ENCODE measurements around the gene CC2D1A. TPM values are rescaled to one million over a fixed set of nuclear protein-coding genes. Genes with fewer than 3 reads are reported as not detected.
A peak's percentile ranks its signal among the peaks of the same experiment; 100 is the strongest.

CC2D1A gene
- total and polyA plus RNA-seq, 8 donors = 24.8 to 381 (median 38.5) TPM

DNA sequence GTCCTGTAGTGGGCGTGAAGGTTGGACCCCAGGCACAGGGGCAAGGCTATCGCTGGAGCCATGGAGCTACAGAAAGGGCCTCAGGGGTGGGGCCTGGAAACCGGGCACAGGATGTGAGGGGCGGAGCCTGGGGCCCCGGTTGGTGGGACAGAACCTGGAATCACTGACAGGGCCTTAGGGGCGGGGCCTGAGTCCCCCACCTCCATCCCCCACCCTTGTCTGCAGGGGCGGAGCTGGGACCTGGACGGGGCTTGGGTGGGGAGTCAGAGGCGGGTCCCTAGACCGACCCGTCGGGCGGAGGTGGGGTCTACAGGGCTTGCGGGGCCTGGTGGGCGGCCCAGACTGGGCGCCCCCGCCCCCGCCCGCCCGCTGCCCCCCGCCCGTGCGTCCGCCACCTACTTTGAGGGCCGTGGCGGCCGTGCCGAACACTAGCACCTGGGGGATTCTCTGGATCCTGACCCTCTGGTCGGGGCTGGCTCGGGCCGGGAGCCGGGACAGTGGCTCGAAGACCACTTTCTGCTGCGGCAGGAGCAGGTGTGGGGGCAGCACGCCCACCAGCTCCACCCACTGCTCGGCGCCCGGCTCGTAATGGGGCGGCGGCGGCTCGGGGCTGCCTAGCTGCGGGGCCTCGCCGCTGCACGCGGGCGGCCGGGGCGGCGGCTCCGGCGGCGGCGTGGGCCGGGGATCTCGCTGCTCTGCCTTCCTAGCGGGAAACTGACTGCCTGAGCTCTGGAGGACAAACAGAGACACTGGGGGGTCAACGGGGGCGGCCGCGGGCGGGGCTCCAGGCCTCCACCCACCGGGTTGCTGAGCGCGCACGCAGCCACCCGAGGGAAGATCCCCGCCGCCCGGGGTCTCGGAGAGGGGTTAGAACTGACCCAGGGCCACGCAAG is 72.6 kb downstream of the CC2D1A start:
- 4 to 6% (median 5%) methylated on average over 36 to 74 of the region's 74 CpGs for WGBS, 5 donors
- peak; percentile 70 to 96 for DNase-seq
- no peak for TF ChIP-seq POLR2A (IDR thresholded peaks at IDR 0.05)
- TF ChIP-seq, protein P1, sequence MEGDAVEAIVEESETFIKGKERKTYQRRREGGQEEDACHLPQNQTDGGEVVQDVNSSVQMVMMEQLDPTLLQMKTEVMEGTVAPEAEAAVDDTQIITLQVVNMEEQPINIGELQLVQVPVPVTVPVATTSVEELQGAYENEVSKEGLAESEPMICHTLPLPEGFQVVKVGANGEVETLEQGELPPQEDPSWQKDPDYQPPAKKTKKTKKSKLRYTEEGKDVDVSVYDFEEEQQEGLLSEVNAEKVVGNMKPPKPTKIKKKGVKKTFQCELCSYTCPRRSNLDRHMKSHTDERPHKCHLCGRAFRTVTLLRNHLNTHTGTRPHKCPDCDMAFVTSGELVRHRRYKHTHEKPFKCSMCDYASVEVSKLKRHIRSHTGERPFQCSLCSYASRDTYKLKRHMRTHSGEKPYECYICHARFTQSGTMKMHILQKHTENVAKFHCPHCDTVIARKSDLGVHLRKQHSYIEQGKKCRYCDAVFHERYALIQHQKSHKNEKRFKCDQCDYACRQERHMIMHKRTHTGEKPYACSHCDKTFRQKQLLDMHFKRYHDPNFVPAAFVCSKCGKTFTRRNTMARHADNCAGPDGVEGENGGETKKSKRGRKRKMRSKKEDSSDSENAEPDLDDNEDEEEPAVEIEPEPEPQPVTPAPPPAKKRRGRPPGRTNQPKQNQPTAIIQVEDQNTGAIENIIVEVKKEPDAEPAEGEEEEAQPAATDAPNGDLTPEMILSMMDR (IDR thresholded peaks at IDR 0.05) = no peak
- TF ChIP-seq EP300 (IDR thresholded peaks at IDR 0.05) = no peak
- no peak for TF ChIP-seq POLR2AphosphoS5 (IDR thresholded peaks at IDR 0.05)
- H3K27ac ChIP-seq = peak overlapping the region; percentile 28 to 82 (median 71)
- no peaks in the 10 kb centered on the region for H3K9me3 ChIP-seq
- no peaks in the 10 kb centered on the region for H3K27me3 ChIP-seq
- peaks cover 4 to 69% (median 64%) of the 10 kb centered on the region in 4 donors for H3K36me3 ChIP-seq
- peaks cover 17 to 26% (median 20%) of the 10 kb centered on the region in 4 donors for H3K4me1 ChIP-seq
- intact Hi-C loops (cut with DNase I; ENCODE audit: low total_unique reads) = no loop called here
- peak overlapping the region; percentile 53 to 57 (median 54) for H3K4me3 ChIP-seq

DNA sequence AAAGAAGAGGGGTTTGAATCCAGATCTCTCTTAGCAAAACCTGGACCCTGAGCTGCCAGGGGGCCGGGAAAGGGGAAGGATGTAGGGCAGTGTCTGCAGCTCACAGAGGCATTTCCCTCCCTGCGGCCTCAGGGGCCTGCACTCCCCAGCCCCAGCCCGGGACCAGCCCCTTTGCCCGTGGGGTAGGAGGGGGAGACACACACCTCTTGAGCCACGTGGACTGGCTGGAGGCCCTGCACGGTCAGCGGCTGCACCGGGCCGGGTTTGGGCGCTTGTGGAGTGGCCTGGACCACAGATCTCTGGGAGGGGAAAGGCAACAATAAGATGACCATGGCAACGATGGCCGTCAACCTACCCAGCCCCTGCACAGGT is 73.2 kb downstream of the CC2D1A start:
- no peak for TF ChIP-seq POLR2A (IDR thresholded peaks at IDR 0.05)
- TF ChIP-seq POLR2AphosphoS5 (IDR thresholded peaks at IDR 0.05) = no peak
- TF ChIP-seq, protein P1 (IDR thresholded peaks at IDR 0.05) = no peak
- TF ChIP-seq EP300 (IDR thresholded peaks at IDR 0.05) = no peak
- intact Hi-C loops (cut with DNase I; ENCODE audit: low total_unique reads) = no loop called here
- Histone ChIP-seq H3K36me3 (peaks cover 4 to 68% (median 58%) of the 10 kb centered on the region in 4 donors), H3K27me3 (no peaks in the 10 kb centered on the region), H3K4me1 (peaks cover 17 to 26% (median 20%) of the 10 kb centered on the region in 4 donors), H3K4me3 (peak overlapping the region; percentile 53 to 57 (median 54)), H3K27ac (peak overlapping the region; percentile 28 to 82 (median 71)), H3K9me3 (no peaks in the 10 kb centered on the region)
- peak in 1 of 2 donors; percentile 71 for DNase-seq
- 7 to 18% (median 14%) methylated on average over 4 to 12 of the region's 12 CpGs for WGBS, 5 donors

DNA sequence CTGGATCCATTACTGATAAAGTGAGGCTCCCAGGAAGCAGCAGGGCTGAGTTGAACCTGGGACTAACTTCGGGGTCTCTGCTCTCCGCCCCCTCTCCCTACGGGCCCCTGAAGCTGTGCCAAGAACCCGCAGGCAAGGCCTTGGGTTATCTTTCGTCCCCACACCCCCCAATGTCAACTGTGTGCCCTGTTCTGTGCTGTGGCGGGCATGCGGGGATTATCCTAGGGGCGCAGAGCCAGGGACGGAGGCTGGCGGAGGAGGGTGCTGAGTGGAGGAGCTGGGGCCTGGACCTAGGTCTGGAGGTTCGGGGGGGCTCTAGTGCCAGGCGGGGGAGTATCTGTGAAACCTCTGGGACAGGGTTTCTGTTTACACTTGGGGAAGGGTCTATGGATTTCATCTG is 73.7 kb downstream of the CC2D1A start:
- DNase-seq = no peak
- peaks cover 17 to 26% (median 20%) of the 10 kb centered on the region in 4 donors for H3K4me1 ChIP-seq
- no peak for TF ChIP-seq POLR2AphosphoS5 (IDR thresholded peaks at IDR 0.05)
- TF ChIP-seq, protein P1 (IDR thresholded peaks at IDR 0.05) = no peak
- no peak for TF ChIP-seq POLR2A (IDR thresholded peaks at IDR 0.05)
- TF ChIP-seq EP300 (IDR thresholded peaks at IDR 0.05) = no peak
- H3K4me3 ChIP-seq = peak overlapping the region in 1 of 4 donors; percentile 57
- no peaks in the 10 kb centered on the region for H3K9me3 ChIP-seq
- no peaks in the 10 kb centered on the region for H3K27me3 ChIP-seq
- intact Hi-C loops (cut with DNase I; ENCODE audit: low total_unique reads) = no loop called here
- no peak overlapping the region for H3K27ac ChIP-seq
- H3K36me3 ChIP-seq = peaks cover 4 to 64% (median 54%) of the 10 kb centered on the region in 4 donors
- WGBS, 5 donors = 62 to 76% (median 64%) methylated on average over 12 of the region's 12 CpGs

DNA sequence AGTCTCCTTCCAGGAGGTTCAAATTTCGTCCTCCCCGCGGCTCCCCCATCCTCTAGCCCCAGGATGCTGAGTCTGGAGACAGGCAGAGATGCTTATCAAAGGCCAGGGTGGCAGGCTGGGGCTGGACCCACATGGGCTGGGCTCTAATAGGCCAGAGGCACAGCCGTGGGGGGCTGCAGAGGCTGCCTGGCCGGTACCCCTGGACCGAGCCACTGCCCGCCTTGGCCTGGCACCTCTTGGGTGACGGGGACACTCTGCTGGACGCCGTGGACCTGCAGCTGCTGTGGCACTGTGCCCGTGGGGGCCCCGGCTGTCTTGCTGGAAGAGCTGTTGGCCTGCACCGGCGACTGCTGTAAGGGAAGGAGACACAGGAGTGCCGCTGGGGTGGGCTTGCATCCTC is 74.3 kb downstream of the CC2D1A start:
- Histone ChIP-seq H3K27ac (no peak overlapping the region), H3K36me3 (peaks cover 4 to 61% (median 50%) of the 10 kb centered on the region in 4 donors), H3K27me3 (no peaks in the 10 kb centered on the region), H3K9me3 (no peaks in the 10 kb centered on the region), H3K4me1 (peaks cover 17 to 26% (median 22%) of the 10 kb centered on the region in 4 donors), H3K4me3 (no peak overlapping the region)
- 87 to 100% (median 93%) methylated on average over 3 to 15 of the region's 15 CpGs for WGBS, 5 donors
- DNase-seq = no peak
- no peak for TF ChIP-seq POLR2AphosphoS5 (IDR thresholded peaks at IDR 0.05)
- TF ChIP-seq, protein P1 (IDR thresholded peaks at IDR 0.05) = no peak
- TF ChIP-seq EP300 (IDR thresholded peaks at IDR 0.05) = no peak
- TF ChIP-seq POLR2A (IDR thresholded peaks at IDR 0.05) = no peak
- intact Hi-C loops (cut with DNase I; ENCODE audit: low total_unique reads) = no loop called here

Small RNA genes within 50 kb of the gene (small RNA-seq; reads per million reads assigned to genes)
- gene MIR181C (97.6 to 230 (median 157) reads per million in 4 donors), gene MIR181D (68.3 to 134 (median 112) reads per million in 4 donors)

Other genes starting within 250 kb of the CC2D1A start
- gene MRI1, start 141.7 kb upstream of the CC2D1A start, total RNA-seq = 100 to 1,000 TPM in 1 of 5 donors, 10 to 100 TPM in 4; 24.4 to 249 (median 48.7) TPM
- 10 to 100 TPM in 1 of 3 donors, 1 to 10 TPM in 2; 7.3 to 28.5 (median 9.6) TPM for gene MRI1, start 141.7 kb upstream of the CC2D1A start, polyA plus RNA-seq
- gene C19orf53, start 131.7 kb upstream of the CC2D1A start, total RNA-seq = 100 to 1,000 TPM in 4 of 5 donors, 10 to 100 TPM in 1; 14.7 to 271 (median 188) TPM
- 100 to 1,000 TPM; 171 to 221 (median 196) TPM for gene C19orf53, start 131.7 kb upstream of the CC2D1A start, polyA plus RNA-seq
- 10 to 100 TPM in 1 of 5 donors, 1 to 10 TPM in 4; 2.2 to 14.0 (median 4.3) TPM for gene ZSWIM4, start 110.8 kb upstream of the CC2D1A start, total RNA-seq
- gene ZSWIM4, start 110.8 kb upstream of the CC2D1A start, polyA plus RNA-seq = 1 to 10 TPM; 2.3 to 4.9 (median 3.0) TPM
- not detected for gene NANOS3, start 29.1 kb upstream of the CC2D1A start, total RNA-seq
- gene NANOS3, start 29.1 kb upstream of the CC2D1A start, polyA plus RNA-seq = 1 to 10 TPM in 1 of 3 donors, not detected in 2; 1.2 TPM
- gene BRME1, start 84 bp upstream of the CC2D1A start, total RNA-seq = 10 to 100 TPM in 1 of 5 donors, 1 to 10 TPM in 2, under 1 TPM in 1, not detected in 1; 0.87 to 14.3 (median 1.8) TPM
- gene BRME1, start 84 bp upstream of the CC2D1A start, polyA plus RNA-seq = 1 to 10 TPM; 1.7 to 5.8 (median 3.7) TPM
- not detected for gene PODNL1, start 32.2 kb downstream of the CC2D1A start, total RNA-seq
- gene PODNL1, start 32.2 kb downstream of the CC2D1A start, polyA plus RNA-seq = 1 to 10 TPM in 2 of 3 donors, under 1 TPM in 1; 0.92 to 3.4 (median 1.3) TPM
- 10 to 100 TPM in 2 of 5 donors, 1 to 10 TPM in 3; 7.1 to 37.3 (median 9.8) TPM for gene DCAF15, start 46.3 kb downstream of the CC2D1A start, total RNA-seq
- gene DCAF15, start 46.3 kb downstream of the CC2D1A start, polyA plus RNA-seq = 10 to 100 TPM; 21.2 to 32.9 (median 31.3) TPM
- 10 to 100 TPM in 1 of 5 donors, 1 to 10 TPM in 3, under 1 TPM in 1; 0.58 to 27.2 (median 2.6) TPM for gene RFX1, start 100.1 kb downstream of the CC2D1A start, total RNA-seq
- gene RFX1, start 100.1 kb downstream of the CC2D1A start, polyA plus RNA-seq = 1 to 10 TPM; 3.1 to 6.0 (median 3.6) TPM
- not detected for gene RLN3, start 121.9 kb downstream of the CC2D1A start, total RNA-seq
- gene RLN3, start 121.9 kb downstream of the CC2D1A start, polyA plus RNA-seq = not detected
- 10 to 100 TPM in 1 of 5 donors, 1 to 10 TPM in 2, not detected in 2; 2.3 to 11.1 (median 4.0) TPM for gene IL27RA, start 125.6 kb downstream of the CC2D1A start, total RNA-seq
- gene IL27RA, start 125.6 kb downstream of the CC2D1A start, polyA plus RNA-seq = 1 to 10 TPM; 1.1 to 2.6 (median 1.5) TPM
- gene PALM3, start 155.9 kb downstream of the CC2D1A start, total RNA-seq = 100 to 1,000 TPM in 1 of 5 donors, 10 to 100 TPM in 2, 1 to 10 TPM in 2; 4.2 to 100 (median 12.2) TPM
- gene PALM3, start 155.9 kb downstream of the CC2D1A start, polyA plus RNA-seq = 100 to 1,000 TPM in 1 of 3 donors, 10 to 100 TPM in 2; 20.7 to 141 (median 22.5) TPM
- 10 to 100 TPM in 4 of 5 donors, 1 to 10 TPM in 1; 2.0 to 88.7 (median 34.1) TPM for gene MISP3, start 166.6 kb downstream of the CC2D1A start, total RNA-seq
- 10 to 100 TPM; 14.9 to 29.8 (median 25.1) TPM for gene MISP3, start 166.6 kb downstream of the CC2D1A start, polyA plus RNA-seq
- gene C19orf67, start 179.6 kb downstream of the CC2D1A start, total RNA-seq = not detected
- gene C19orf67, start 179.6 kb downstream of the CC2D1A start, polyA plus RNA-seq = under 1 TPM in 1 of 3 donors, not detected in 2; 0.50 TPM
- gene SAMD1, start 184.6 kb downstream of the CC2D1A start, total RNA-seq = 100 to 1,000 TPM in 1 of 5 donors, 10 to 100 TPM in 3, 1 to 10 TPM in 1; 4.8 to 228 (median 24.6) TPM
- gene SAMD1, start 184.6 kb downstream of the CC2D1A start, polyA plus RNA-seq = 10 to 100 TPM; 16.3 to 29.1 (median 22.4) TPM
- gene PRKACA, start 211.6 kb downstream of the CC2D1A start, total RNA-seq = 100 to 1,000 TPM in 1 of 5 donors, 10 to 100 TPM in 4; 14.7 to 159 (median 26.6) TPM
- 10 to 100 TPM; 27.7 to 43.8 (median 38.2) TPM for gene PRKACA, start 211.6 kb downstream of the CC2D1A start, polyA plus RNA-seq
- gene ASF1B, start 230.4 kb downstream of the CC2D1A start, total RNA-seq = 100 to 1,000 TPM in 1 of 5 donors, 1 to 10 TPM in 3, not detected in 1; 2.6 to 120 (median 5.5) TPM
- 10 to 100 TPM in 1 of 3 donors, 1 to 10 TPM in 2; 5.7 to 11.0 (median 8.8) TPM for gene ASF1B, start 230.4 kb downstream of the CC2D1A start, polyA plus RNA-seq

All from stomach (tissue), 9 donors.